GM15510 (cell line): Measurements from ENCODE around the gene ALX4.

ENCODE experiments used
- POLR2A ChIP-seq: IDR thresholded peaks from 3 replicates; pipeline ENCODE4 v1.6.1; 2011; ENCODE audit warnings: borderline replicate concordance; ENCODE audit not compliant: insufficient read length; ENCODE audit errors: extremely low read depth

The ALX4 gene

GRCh38 chr11:44244639-44245310 lies 65.2 kb downstream of the ALX4 start:
- no peak for TF ChIP-seq POLR2A

- no peak for TF ChIP-seq POLR2A
These were observed 66.2 kb downstream of the ALX4 start for GRCh38 chr11:44243595-44244343.

- TF ChIP-seq POLR2A, result no peak
These were observed 66.9 kb downstream of the ALX4 start for GRCh38 chr11:44243086-44243485.

GRCh38 chr11:44241851-44242250 lies 68.1 kb downstream of the ALX4 start:
- no peak for TF ChIP-seq POLR2A

GRCh38 chr11:44237156-44237555 lies 72.8 kb downstream of the ALX4 start:
- no peak for TF ChIP-seq POLR2A

- no peak for TF ChIP-seq POLR2A
These were observed 73.6 kb downstream of the ALX4 start for GRCh38 chr11:44236296-44236695.

- no peak for TF ChIP-seq POLR2A
These were observed 74.2 kb downstream of the ALX4 start for GRCh38 chr11:44235765-44236201.

- no peak for TF ChIP-seq POLR2A
These were observed 80.3 kb downstream of the ALX4 start for GRCh38 chr11:44229624-44230023.

GRCh38 chr11:44229098-44229497 lies 80.8 kb downstream of the ALX4 start:
- TF ChIP-seq POLR2A, result no peak

GRCh38 chr11:44228379-44228778 lies 81.6 kb downstream of the ALX4 start:
- no peak for TF ChIP-seq POLR2A

GRCh38 chr11:44226945-44227344 lies 83.0 kb downstream of the ALX4 start:
- TF ChIP-seq POLR2A, result no peak

GRCh38 chr11:44226490-44226889 lies 83.4 kb downstream of the ALX4 start:
- TF ChIP-seq POLR2A, result no peak

GRCh38 chr11:44224867-44225501 lies 85.0 kb downstream of the ALX4 start:
- TF ChIP-seq POLR2A, result no peak

GRCh38 chr11:44223238-44223637 lies 86.7 kb downstream of the ALX4 start:
- TF ChIP-seq POLR2A, result no peak

- TF ChIP-seq POLR2A, result no peak
These were observed 87.9 kb downstream of the ALX4 start for GRCh38 chr11:44221992-44222391.

- no peak for TF ChIP-seq POLR2A
These were observed 88.5 kb downstream of the ALX4 start for GRCh38 chr11:44221456-44221855.
